Hepatocyte (in vitro differentiated cells): ENCODE data around the gene HSPA12A.

Experiments
- EZH2 ChIP-seq: fragments of 200-600 bp; sonication (generic); IDR thresholded peaks from 2 replicates; pipeline ENCODE4 v1.6.1; 2016; ENCODE audit warnings: antibody characterized with exemption, mild to moderate bottlenecking, borderline replicate concordance
- EZH2phosphoT487 ChIP-seq: fragments of 200-600 bp; sonication (generic); IDR thresholded peaks from one replicate; pipeline ENCODE4 v1.6.1; 2018; ENCODE audit warnings: antibody characterized with exemption, mild to moderate bottlenecking, low read depth, moderate library complexity; ENCODE audit not compliant: unreplicated experiment, severe bottlenecking
- TF ChIP-seq, protein P1 (sequence below): fragments of 200-600 bp; sonication (generic); IDR thresholded peaks from 2 replicates; pipeline ENCODE4 v1.5.1; 2016; ENCODE audit warnings: antibody characterized with exemption, mild to moderate bottlenecking; ENCODE audit not compliant: poor library complexity

- TF ChIP-seq, protein P1, sequence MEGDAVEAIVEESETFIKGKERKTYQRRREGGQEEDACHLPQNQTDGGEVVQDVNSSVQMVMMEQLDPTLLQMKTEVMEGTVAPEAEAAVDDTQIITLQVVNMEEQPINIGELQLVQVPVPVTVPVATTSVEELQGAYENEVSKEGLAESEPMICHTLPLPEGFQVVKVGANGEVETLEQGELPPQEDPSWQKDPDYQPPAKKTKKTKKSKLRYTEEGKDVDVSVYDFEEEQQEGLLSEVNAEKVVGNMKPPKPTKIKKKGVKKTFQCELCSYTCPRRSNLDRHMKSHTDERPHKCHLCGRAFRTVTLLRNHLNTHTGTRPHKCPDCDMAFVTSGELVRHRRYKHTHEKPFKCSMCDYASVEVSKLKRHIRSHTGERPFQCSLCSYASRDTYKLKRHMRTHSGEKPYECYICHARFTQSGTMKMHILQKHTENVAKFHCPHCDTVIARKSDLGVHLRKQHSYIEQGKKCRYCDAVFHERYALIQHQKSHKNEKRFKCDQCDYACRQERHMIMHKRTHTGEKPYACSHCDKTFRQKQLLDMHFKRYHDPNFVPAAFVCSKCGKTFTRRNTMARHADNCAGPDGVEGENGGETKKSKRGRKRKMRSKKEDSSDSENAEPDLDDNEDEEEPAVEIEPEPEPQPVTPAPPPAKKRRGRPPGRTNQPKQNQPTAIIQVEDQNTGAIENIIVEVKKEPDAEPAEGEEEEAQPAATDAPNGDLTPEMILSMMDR, result no peak
- TF ChIP-seq EZH2, result no peak
- no peak for TF ChIP-seq EZH2phosphoT487
These were observed 29.0 kb upstream of the HSPA12A start for GRCh38 chr10:116771101-116771958.
